Lung (tissue), 12 donors: ENCODE measurements around the gene RNF215. TPM values are rescaled to one million over a fixed set of nuclear protein-coding genes. Genes with fewer than 3 reads are reported as not detected.

Experiments
- ATAC-seq: fragments of 200-7000 bp; cut with Tn5 transposase; one replicate; pipeline ENCODE4 v1.9.1; 2020; ENCODE audit warnings: moderate number of reproducible peaks; ENCODE audit not compliant: insufficient read depth, low FRiP score
- DNase-seq, 3 donors: peaks; one replicate each; pipeline ENCODE4 v3.0.0-alpha.2; 2013 to 2017
- H3K27ac ChIP-seq, 2 donors: one replicate each; pipeline ENCODE4 v1.5.1; 2013; ENCODE audit warnings: mild to moderate bottlenecking in 2 of 2, moderate library complexity in 2 of 2, control low read depth in 1 of 2, inconsistent platforms in 1 of 2, low read depth in 1 of 2, low read length in 1 of 2
- H3K27me3 ChIP-seq, 3 donors: one replicate each; pipeline ENCODE4 v1.5.1; 2013; ENCODE audit warnings: low read length in 2 of 3; ENCODE audit not compliant: control insufficient read depth in 3 of 3, insufficient read depth in 3 of 3
- H3K36me3 ChIP-seq, 4 donors: one replicate each; pipeline ENCODE4 v1.5.1; 2013; ENCODE audit warnings: low read length in 4 of 4, mild to moderate bottlenecking in 1 of 4, moderate library complexity in 1 of 4; ENCODE audit not compliant: control insufficient read depth in 4 of 4, insufficient read depth in 4 of 4
- H3K4me1 ChIP-seq, 5 donors: one replicate each; pipeline ENCODE4 v1.5.1; 2013; ENCODE audit warnings: low read length in 5 of 5, mild to moderate bottlenecking in 2 of 5, moderate library complexity in 1 of 5; ENCODE audit not compliant: control insufficient read depth in 5 of 5, insufficient read depth in 5 of 5
- H3K4me3 ChIP-seq: one replicate; pipeline ENCODE4 v1.5.1; 2013; ENCODE audit warnings: mild to moderate bottlenecking, control low read depth, moderate library complexity
- H3K9ac ChIP-seq, 2 donors: one replicate each; pipeline ENCODE4 v1.5.1; 2013; ENCODE audit warnings: low read length in 2 of 2, control low read depth in 1 of 2; ENCODE audit not compliant: insufficient read depth in 1 of 2
- H3K9me3 ChIP-seq, 4 donors: one replicate each; pipeline ENCODE4 v1.5.1; 2013; ENCODE audit warnings: low read length in 3 of 4, mild to moderate bottlenecking in 1 of 4, moderate library complexity in 1 of 4; ENCODE audit not compliant: control insufficient read depth in 4 of 4, insufficient read depth in 3 of 4
- WGBS, 2 donors: extraction: QIAGEN DNeasy Blood & Tissue Kit; methylation state at CpG; one replicate each; pipeline ENCODE4 v1.1.7; 2013; 5-methylcytosine and 5-hydroxymethylcytosine counted together
- polyA plus RNA-seq, 2 donors: library from polyadenylated mRNA; stranded (reverse); fragments of 200-250 nt; gene quantifications; one replicate each; pipeline ENCODE4 v1.2.1, GENCODE V29; 2013
- total RNA-seq, 2 donors: library from RNA; depleted of rRNA in 1 of 2; stranded (reverse); fragments of >200 nt in 1 of 2; gene quantifications; one replicate each; pipeline ENCODE4 v1.2.1, GENCODE V29; 2014 to 2021
- TF ChIP-seq, protein P1 (sequence below): IDR thresholded peaks from 2 replicates; pipeline ENCODE4 v1.5.1; 2012; ENCODE audit warnings: mild to moderate bottlenecking; ENCODE audit errors: control extremely low read depth, extremely low read depth
- donor health status: control.
- donor health status: control.
- donor health status: Bipolar disorder and iron deficiency.
- donor health status: healthy.
- donor health status: DM: yes; HTN: yes; CAD: no.

RNF215 gene
- total and polyA plus RNA-seq, 4 donors: 8.5 to 19.7 (median 9.6) TPM

DNA sequence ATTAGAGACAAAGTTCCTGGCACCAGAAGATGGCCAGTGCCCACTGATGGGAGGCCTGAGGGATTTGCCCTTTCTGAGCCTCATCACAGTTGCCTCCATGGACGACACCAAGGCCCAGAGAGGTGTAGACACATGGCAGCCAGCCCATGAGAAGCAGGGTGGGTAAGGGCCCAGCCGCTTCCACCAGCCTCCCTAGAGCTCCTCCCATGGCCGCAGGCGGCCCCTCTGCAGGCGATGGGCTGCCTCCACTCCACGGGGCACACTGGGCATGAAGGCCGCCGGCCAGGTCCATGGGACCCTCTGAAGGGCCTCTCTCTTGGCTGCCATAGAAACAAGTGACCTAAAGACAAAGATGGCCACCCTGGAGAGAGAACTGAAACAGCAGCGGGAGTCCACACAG is 15.9 kb downstream of the RNF215 start:
- Histone ChIP-seq H3K27me3 (no peaks in the 10 kb centered on the region), H3K9ac (no peak overlapping the region), H3K4me3 (no peak overlapping the region), H3K9me3 (no peaks in the 10 kb centered on the region), H3K27ac (no peak overlapping the region), H3K4me1 (peaks cover 0 to 2% (median 0%) of the 10 kb centered on the region in 5 donors), H3K36me3 (peaks cover 0 to 8% (median under 1%) of the 10 kb centered on the region in 4 donors)
- TF ChIP-seq, protein P1, sequence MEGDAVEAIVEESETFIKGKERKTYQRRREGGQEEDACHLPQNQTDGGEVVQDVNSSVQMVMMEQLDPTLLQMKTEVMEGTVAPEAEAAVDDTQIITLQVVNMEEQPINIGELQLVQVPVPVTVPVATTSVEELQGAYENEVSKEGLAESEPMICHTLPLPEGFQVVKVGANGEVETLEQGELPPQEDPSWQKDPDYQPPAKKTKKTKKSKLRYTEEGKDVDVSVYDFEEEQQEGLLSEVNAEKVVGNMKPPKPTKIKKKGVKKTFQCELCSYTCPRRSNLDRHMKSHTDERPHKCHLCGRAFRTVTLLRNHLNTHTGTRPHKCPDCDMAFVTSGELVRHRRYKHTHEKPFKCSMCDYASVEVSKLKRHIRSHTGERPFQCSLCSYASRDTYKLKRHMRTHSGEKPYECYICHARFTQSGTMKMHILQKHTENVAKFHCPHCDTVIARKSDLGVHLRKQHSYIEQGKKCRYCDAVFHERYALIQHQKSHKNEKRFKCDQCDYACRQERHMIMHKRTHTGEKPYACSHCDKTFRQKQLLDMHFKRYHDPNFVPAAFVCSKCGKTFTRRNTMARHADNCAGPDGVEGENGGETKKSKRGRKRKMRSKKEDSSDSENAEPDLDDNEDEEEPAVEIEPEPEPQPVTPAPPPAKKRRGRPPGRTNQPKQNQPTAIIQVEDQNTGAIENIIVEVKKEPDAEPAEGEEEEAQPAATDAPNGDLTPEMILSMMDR: no peak
- ATAC-seq (no peak), DNase-seq (no peak)
- 93% methylated on average over 9 of the region's 9 CpGs for WGBS, 2 donors

GRCh38 chr22:30370641-30371230 is 16.5 kb downstream of the RNF215 start:
- H3K9ac ChIP-seq: no peak overlapping the region
- H3K27me3 ChIP-seq: no peaks in the 10 kb centered on the region
- peaks cover 0 to 7% (median 2%) of the 10 kb centered on the region in 4 donors for H3K36me3 ChIP-seq
- H3K9me3 ChIP-seq: no peaks in the 10 kb centered on the region
- WGBS, 2 donors: 91 to 94% methylated on average over 19 of the region's 19 CpGs
- no peak for DNase-seq
- TF ChIP-seq, protein P1: no peak
- H3K27ac ChIP-seq: no peak overlapping the region
- no peak overlapping the region for H3K4me3 ChIP-seq
- no peak for ATAC-seq
- H3K4me1 ChIP-seq: peaks cover 0 to 2% (median 0%) of the 10 kb centered on the region in 5 donors

GRCh38 chr22:30368420-30368819 is 18.8 kb downstream of the RNF215 start:
- WGBS, 2 donors: 87 to 94% methylated on average over 9 of the region's 9 CpGs

More at GRCh38 chr22:30368420-30368819, 18.8 kb downstream of the RNF215 start:
- Histone ChIP-seq H3K9ac (no peak overlapping the region), H3K27ac (no peak overlapping the region), H3K4me3 (no peak overlapping the region), H3K36me3 (peaks cover 0 to 2% (median under 1%) of the 10 kb centered on the region in 4 donors), H3K9me3 (no peaks in the 10 kb centered on the region), H3K27me3 (no peaks in the 10 kb centered on the region), H3K4me1 (no peaks in the 10 kb centered on the region)
- no peak for ATAC-seq
- TF ChIP-seq, protein P1: no peak
- DNase-seq: no peak
